ENCODE results near the gene GAS6. TPM values are rescaled to one million over a fixed set of nuclear protein-coding genes. Genes with fewer than 3 reads are reported as not detected.

Gene GAS6
- total RNA-seq, 1 experiment from 2014 or later = 28.1 TPM

DNA sequence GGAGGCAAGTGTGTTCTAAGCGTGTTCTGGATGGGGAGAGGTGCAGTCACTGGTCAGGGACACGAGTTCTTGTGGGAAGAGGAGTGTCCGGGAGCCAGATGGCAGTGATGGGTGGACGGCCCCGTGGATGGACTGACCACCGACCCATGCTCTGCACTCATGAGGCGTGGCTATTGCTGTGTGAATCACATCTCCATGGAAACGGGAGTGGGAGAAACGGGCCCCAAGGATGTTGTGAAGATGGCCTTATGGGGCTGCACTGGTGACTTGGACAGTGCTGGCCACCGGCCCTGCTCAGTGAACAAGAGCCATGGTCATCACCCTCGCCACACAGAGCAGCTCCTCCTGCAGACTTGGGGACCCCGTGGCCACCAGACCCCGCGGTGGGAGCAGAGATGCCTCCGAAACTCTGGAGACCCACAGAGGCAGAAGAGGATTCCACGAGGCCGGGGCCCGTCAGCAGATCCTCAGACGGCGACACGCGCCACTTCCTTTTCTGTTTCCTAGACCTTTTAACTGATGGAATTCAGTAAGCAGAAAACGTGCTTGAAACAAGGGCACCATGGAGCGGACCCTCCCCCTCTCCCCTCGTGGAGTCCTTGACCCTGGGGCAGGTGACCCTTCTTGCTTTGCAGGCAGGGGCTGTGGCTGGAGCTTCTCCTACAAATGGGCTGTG is 47.5 kb downstream of the GAS6 start:
- H3K27ac ChIP-seq (ENCODE audit: low read length) = 0 out of 2 replicates have a peak overlapping the region, but pooled peaks have one; percentile 12
- intact Hi-C loops (cut with micrococcal nuclease; ENCODE audit: unreplicated experiment) (no loop called here), in situ Hi-C loops (cut with HindIII; ENCODE audit: low pct_unique_long_range_greater_than_20kb, low sequenced_read_pairs) (no loop called here)
- ChIA-PET POLR2A (no interaction called here), CTCF (interaction anchor here (1.0 kb wide), 1 partner anchor 201 kb away, joined by 4 read pairs; no protein-coding TSS in a partner anchor)
- no TSS peak for BruUV-seq (replicated peaks)
- H3K4me1 ChIP-seq (ENCODE audit: control insufficient read depth, insufficient read depth, low read length) = peaks cover 22% of the 10 kb centered on the region
- ATAC-seq (no peak), DNase-seq (ENCODE audit: low read depth, low spot score) (no peak)
- peaks cover 3% of the 10 kb centered on the region; the same call in 1 of the 2 replicates for H3K36me3 ChIP-seq (ENCODE audit: control insufficient read depth, insufficient read depth, low read length)
- H3K27me3 ChIP-seq (ENCODE audit: control insufficient read depth, insufficient read depth, low read length) = no peaks in the 10 kb centered on the region
- H3K4me3 ChIP-seq (ENCODE audit: low read depth in 2 of 2, low read length in 2 of 2) = no peak overlapping the region
- no peaks in the 10 kb centered on the region for H3K9me3 ChIP-seq (ENCODE audit: control insufficient read depth, insufficient read depth, low read depth, low read length)
- TF ChIP-seq SIN3A (IDR thresholded peaks at IDR 0.05; ENCODE audit: borderline replicate concordance, insufficient read depth, low read depth, low read length) (no peak), POLR2AphosphoS5 (IDR thresholded peaks at IDR 0.05; ENCODE audit: low read depth, low read length) (no peak), TCF7L2 (IDR thresholded peaks at IDR 0.05; ENCODE audit: low read depth, low read length) (no peak)
- TF ChIP-seq, protein P1, sequence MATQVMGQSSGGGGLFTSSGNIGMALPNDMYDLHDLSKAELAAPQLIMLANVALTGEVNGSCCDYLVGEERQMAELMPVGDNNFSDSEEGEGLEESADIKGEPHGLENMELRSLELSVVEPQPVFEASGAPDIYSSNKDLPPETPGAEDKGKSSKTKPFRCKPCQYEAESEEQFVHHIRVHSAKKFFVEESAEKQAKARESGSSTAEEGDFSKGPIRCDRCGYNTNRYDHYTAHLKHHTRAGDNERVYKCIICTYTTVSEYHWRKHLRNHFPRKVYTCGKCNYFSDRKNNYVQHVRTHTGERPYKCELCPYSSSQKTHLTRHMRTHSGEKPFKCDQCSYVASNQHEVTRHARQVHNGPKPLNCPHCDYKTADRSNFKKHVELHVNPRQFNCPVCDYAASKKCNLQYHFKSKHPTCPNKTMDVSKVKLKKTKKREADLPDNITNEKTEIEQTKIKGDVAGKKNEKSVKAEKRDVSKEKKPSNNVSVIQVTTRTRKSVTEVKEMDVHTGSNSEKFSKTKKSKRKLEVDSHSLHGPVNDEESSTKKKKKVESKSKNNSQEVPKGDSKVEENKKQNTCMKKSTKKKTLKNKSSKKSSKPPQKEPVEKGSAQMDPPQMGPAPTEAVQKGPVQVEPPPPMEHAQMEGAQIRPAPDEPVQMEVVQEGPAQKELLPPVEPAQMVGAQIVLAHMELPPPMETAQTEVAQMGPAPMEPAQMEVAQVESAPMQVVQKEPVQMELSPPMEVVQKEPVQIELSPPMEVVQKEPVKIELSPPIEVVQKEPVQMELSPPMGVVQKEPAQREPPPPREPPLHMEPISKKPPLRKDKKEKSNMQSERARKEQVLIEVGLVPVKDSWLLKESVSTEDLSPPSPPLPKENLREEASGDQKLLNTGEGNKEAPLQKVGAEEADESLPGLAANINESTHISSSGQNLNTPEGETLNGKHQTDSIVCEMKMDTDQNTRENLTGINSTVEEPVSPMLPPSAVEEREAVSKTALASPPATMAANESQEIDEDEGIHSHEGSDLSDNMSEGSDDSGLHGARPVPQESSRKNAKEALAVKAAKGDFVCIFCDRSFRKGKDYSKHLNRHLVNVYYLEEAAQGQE (IDR thresholded peaks at IDR 0.05; ENCODE audit: insufficient read depth in 1 of 2, low read depth in 2 of 2, low read length in 1 of 2) = no peak
- TF ChIP-seq, protein P2, sequence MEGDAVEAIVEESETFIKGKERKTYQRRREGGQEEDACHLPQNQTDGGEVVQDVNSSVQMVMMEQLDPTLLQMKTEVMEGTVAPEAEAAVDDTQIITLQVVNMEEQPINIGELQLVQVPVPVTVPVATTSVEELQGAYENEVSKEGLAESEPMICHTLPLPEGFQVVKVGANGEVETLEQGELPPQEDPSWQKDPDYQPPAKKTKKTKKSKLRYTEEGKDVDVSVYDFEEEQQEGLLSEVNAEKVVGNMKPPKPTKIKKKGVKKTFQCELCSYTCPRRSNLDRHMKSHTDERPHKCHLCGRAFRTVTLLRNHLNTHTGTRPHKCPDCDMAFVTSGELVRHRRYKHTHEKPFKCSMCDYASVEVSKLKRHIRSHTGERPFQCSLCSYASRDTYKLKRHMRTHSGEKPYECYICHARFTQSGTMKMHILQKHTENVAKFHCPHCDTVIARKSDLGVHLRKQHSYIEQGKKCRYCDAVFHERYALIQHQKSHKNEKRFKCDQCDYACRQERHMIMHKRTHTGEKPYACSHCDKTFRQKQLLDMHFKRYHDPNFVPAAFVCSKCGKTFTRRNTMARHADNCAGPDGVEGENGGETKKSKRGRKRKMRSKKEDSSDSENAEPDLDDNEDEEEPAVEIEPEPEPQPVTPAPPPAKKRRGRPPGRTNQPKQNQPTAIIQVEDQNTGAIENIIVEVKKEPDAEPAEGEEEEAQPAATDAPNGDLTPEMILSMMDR (IDR thresholded peaks at IDR 0.05) = no peak

DNA sequence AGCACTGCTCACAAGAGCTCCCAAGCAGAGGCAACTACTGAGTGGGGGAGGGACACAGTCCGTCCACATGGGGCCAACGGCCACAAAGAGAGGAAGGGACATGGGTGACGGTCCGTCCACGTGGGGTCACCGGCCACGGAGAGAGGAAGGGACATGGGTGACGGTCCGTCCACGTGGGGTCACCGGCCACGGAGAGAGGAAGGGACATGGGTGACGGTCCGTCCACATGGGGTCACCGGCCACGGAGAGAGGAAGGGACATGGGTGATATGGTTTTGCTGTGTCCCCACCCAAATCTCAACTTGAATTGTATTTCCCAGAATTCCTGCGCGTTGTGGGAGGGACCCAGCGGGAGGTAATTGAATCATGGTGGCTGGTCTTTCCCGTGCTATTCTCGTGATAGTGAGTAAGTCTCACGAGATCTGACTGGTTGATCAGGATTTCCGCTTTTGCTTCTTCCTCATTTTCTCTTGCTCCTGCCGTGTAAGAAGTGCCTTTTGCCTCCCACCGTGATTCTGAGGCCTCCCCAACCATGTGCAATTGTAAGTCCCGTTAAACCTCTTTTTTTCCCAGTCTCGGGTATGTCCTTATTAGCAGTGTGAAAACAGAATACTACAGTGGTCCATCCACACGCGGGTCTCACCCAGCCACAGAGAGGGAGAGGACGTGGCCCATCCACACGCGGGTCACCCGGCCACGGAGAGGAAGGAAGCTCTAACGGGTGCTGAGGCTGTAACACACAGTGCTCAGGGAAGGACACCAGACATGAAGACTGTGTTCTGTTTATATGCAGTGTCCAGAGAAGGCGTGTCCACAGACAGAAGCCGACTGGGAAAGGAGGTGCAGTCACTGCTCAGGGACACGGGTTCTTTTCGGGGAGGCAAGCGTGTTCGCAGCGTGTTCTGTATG is 48.5 kb downstream of the GAS6 start:
- BruUV-seq (replicated peaks) = no TSS peak
- ATAC-seq (no peak), DNase-seq (ENCODE audit: low read depth, low spot score) (no peak)
- H3K36me3 ChIP-seq (ENCODE audit: control insufficient read depth, insufficient read depth, low read length) = peaks cover 3% of the 10 kb centered on the region; the same call in 1 of the 2 replicates
- intact Hi-C loops (cut with micrococcal nuclease; ENCODE audit: unreplicated experiment) (no loop called here), in situ Hi-C loops (cut with HindIII; ENCODE audit: low pct_unique_long_range_greater_than_20kb, low sequenced_read_pairs) (no loop called here)
- TF ChIP-seq, protein P1 (IDR thresholded peaks at IDR 0.05; ENCODE audit: insufficient read depth in 1 of 2, low read depth in 2 of 2, low read length in 1 of 2) = no peak
- TF ChIP-seq, protein P2 (IDR thresholded peaks at IDR 0.05) = no peak
- no peak for TF ChIP-seq TCF7L2 (IDR thresholded peaks at IDR 0.05; ENCODE audit: low read depth, low read length)
- no peak for TF ChIP-seq SIN3A (IDR thresholded peaks at IDR 0.05; ENCODE audit: borderline replicate concordance, insufficient read depth, low read depth, low read length)
- TF ChIP-seq POLR2AphosphoS5 (IDR thresholded peaks at IDR 0.05; ENCODE audit: low read depth, low read length) = no peak
- no peak overlapping the region for H3K4me3 ChIP-seq (ENCODE audit: low read depth in 2 of 2, low read length in 2 of 2)
- H3K27ac ChIP-seq (ENCODE audit: low read length) = no peak overlapping the region
- no peaks in the 10 kb centered on the region for H3K27me3 ChIP-seq (ENCODE audit: control insufficient read depth, insufficient read depth, low read length)
- CTCF ChIA-PET = interaction anchor here (1.0 kb wide), 1 partner anchor 202 kb away, joined by 4 read pairs; no protein-coding TSS in a partner anchor
- H3K9me3 ChIP-seq (ENCODE audit: control insufficient read depth, insufficient read depth, low read depth, low read length) = no peaks in the 10 kb centered on the region
- peaks cover 16% of the 10 kb centered on the region for H3K4me1 ChIP-seq (ENCODE audit: control insufficient read depth, insufficient read depth, low read length)
- POLR2A ChIA-PET = no interaction called here
